OCI-LY1 (cell line): Measurements from ENCODE around the gene MOB1B.
"Not testable (repeated sequence)": the region's sequence is repeated elsewhere in the genome, so short reads cannot be mapped to it uniquely, and the experiment has no call there.

Source experiments
- H2AFZ ChIP-seq: fragments of 200-600 bp; sonication (generic), shearing (Covaris generic); 2 replicates; pipeline ENCODE4 v1.6.0; 2014; ENCODE audit warnings: antibody characterized with exemption, mild to moderate bottlenecking, low read length
- H3F3A ChIP-seq: fragments of 200-600 bp; sonication (generic), shearing (Covaris generic); 2 replicates; pipeline ENCODE4 v1.6.0; 2014; ENCODE audit warnings: mild to moderate bottlenecking, antibody characterized with exemption, low read length, moderate library complexity; ENCODE audit not compliant: insufficient read depth
- H3K27ac ChIP-seq: fragments of 200-600 bp; sonication (generic); 2 replicates; pipeline ENCODE4 v1.5.1; 2014; ENCODE audit warnings: low read length, mixed run types, mild to moderate bottlenecking, low read depth; ENCODE audit not compliant: poor library complexity, severe bottlenecking
- H3K27me3 ChIP-seq: fragments of 200-600 bp; sonication (generic); 2 replicates; pipeline ENCODE4 v1.6.0; 2014; ENCODE audit warnings: antibody characterized with exemption, mild to moderate bottlenecking, low read length, moderate library complexity; ENCODE audit not compliant: insufficient read depth
- H3K36me3 ChIP-seq: fragments of 200-600 bp; sonication (generic); 2 replicates; pipeline ENCODE4 v1.6.1; 2014; ENCODE audit warnings: mild to moderate bottlenecking, antibody characterized with exemption, low read length, moderate library complexity, mixed read lengths; ENCODE audit not compliant: insufficient read depth
- H3K4me1 ChIP-seq: fragments of 200-600 bp; sonication (generic); 2 replicates; pipeline ENCODE4 v1.5.1; 2014; ENCODE audit warnings: mild to moderate bottlenecking, low read length, moderate library complexity; ENCODE audit not compliant: insufficient read depth, severe bottlenecking
- H3K4me2 ChIP-seq: fragments of 200-600 bp; sonication (generic), shearing (Covaris generic); 2 replicates; pipeline ENCODE4 v1.6.1; 2014; ENCODE audit warnings: low read length
- H3K4me3 ChIP-seq: fragments of 200-600 bp; sonication (generic); 2 replicates; pipeline ENCODE4 v1.5.1; 2014; ENCODE audit warnings: low read length, low read depth, mild to moderate bottlenecking, mixed read lengths; ENCODE audit not compliant: poor library complexity, severe bottlenecking
- H3K79me2 ChIP-seq: fragments of 200-600 bp; shearing (Covaris generic); 2 replicates; pipeline ENCODE4 v1.6.1; 2016; ENCODE audit warnings: mixed run types, low read length, mixed read lengths; ENCODE audit not compliant: insufficient read depth
- H3K9ac ChIP-seq: fragments of 200-600 bp; sonication (generic), shearing (Covaris generic); 2 replicates; pipeline ENCODE4 v1.6.1; 2014; ENCODE audit warnings: mild to moderate bottlenecking, low read length, mixed read lengths
- H3K9me2 ChIP-seq: fragments of 200-600 bp; sonication (generic), shearing (Covaris generic); 2 replicates; pipeline ENCODE4 v1.6.1; 2014; ENCODE audit warnings: low read depth, mild to moderate bottlenecking, low read length, mixed read lengths
- H3K9me3 ChIP-seq: fragments of 200-600 bp; shearing (Covaris generic); 2 replicates; pipeline ENCODE4 v1.6.1; 2014; ENCODE audit warnings: low read length, mixed read lengths
- H4K20me1 ChIP-seq: fragments of 200-600 bp; sonication (generic), shearing (Covaris generic); 2 replicates; pipeline ENCODE4 v1.6.0; 2016; ENCODE audit warnings: mild to moderate bottlenecking, low read length; ENCODE audit not compliant: insufficient read depth
- CTCF ChIP-seq: fragments of 200-600 bp; sonication (generic), shearing (Covaris generic); IDR thresholded peaks from 2 replicates; pipeline ENCODE4 v1.5.1; 2017; ENCODE audit warnings: mild to moderate bottlenecking, antibody characterized with exemption, low read length, moderate library complexity, mixed read lengths
- EZH2 ChIP-seq: fragments of 200-600 bp; sonication (generic), shearing (Covaris generic); IDR thresholded peaks from 2 replicates; pipeline ENCODE4 v1.8.0; 2017; ENCODE audit warnings: borderline replicate concordance, mixed run types, mild to moderate bottlenecking, antibody characterized with exemption, low read length, moderate library complexity, mixed read lengths

The MOB1B gene

GRCh38 chr4:70997546-70997945, 95.4 kb downstream of the MOB1B start:
- H3K9ac ChIP-seq = peak overlapping the region; percentile 94; the same call in 1 of the 2 replicates
- no peaks in the 10 kb centered on the region for H4K20me1 ChIP-seq
- H3K36me3 ChIP-seq = peaks cover 83% of the 10 kb centered on the region
- no peaks in the 10 kb centered on the region for H3K9me3 ChIP-seq
- no peaks in the 10 kb centered on the region for H3K27me3 ChIP-seq
- H3K4me1 ChIP-seq = peaks cover 43% of the 10 kb centered on the region
- H3K79me2 ChIP-seq = peaks cover 85% of the 10 kb centered on the region
- TF ChIP-seq CTCF (no peak), EZH2 (no peak)
- H3K9me2 ChIP-seq = no peaks in the 10 kb centered on the region
- peak overlapping the region; percentile 73 for H3K4me2 ChIP-seq
- H2AFZ ChIP-seq = no peak overlapping the region
- H3K4me3 ChIP-seq = peak overlapping the region; percentile 92
- H3K27ac ChIP-seq = peak overlapping the region; percentile 90
- H3F3A ChIP-seq = no peaks in the 10 kb centered on the region

GRCh38 chr4:70999639-71000038, 97.5 kb downstream of the MOB1B start:
- H2AFZ ChIP-seq, H3K27me3 ChIP-seq, H3K4me2 ChIP-seq, H4K20me1 ChIP-seq, H3K4me3 ChIP-seq, H3K9me3 ChIP-seq, H3K9me2 ChIP-seq, H3F3A ChIP-seq, H3K9ac ChIP-seq, H3K27ac ChIP-seq: not testable (repeated sequence)
- peaks cover 58% of the 10 kb centered on the region for H3K4me1 ChIP-seq
- peaks cover 93% of the 10 kb centered on the region for H3K79me2 ChIP-seq
- peaks cover 76% of the 10 kb centered on the region for H3K36me3 ChIP-seq

- H3K9me3 ChIP-seq, H3K27me3 ChIP-seq, H4K20me1 ChIP-seq, H3K4me3 ChIP-seq, H2AFZ ChIP-seq, H3F3A ChIP-seq, H3K9me2 ChIP-seq, H3K9ac ChIP-seq, H3K27ac ChIP-seq: not testable (repeated sequence)
- peaks cover 87% of the 10 kb centered on the region for H3K79me2 ChIP-seq
- H3K36me3 ChIP-seq = peaks cover 65% of the 10 kb centered on the region
- 0 out of 2 replicates have a peak overlapping the region, but pooled peaks have one; percentile 2 for H3K4me2 ChIP-seq
- H3K4me1 ChIP-seq = peaks cover 61% of the 10 kb centered on the region
Measured at GRCh38 chr4:71001363-71001762, 99.2 kb downstream of the MOB1B start.

GRCh38 chr4:71004281-71004851, 102.2 kb downstream of the MOB1B start:
- H3K36me3 ChIP-seq = peaks cover 66% of the 10 kb centered on the region
- no peak for TF ChIP-seq EZH2
- peak; percentile 15; the same call in 1 of the 2 replicates for TF ChIP-seq CTCF
- no peaks in the 10 kb centered on the region for H3F3A ChIP-seq
- H3K9me3 ChIP-seq = no peaks in the 10 kb centered on the region
- H3K27me3 ChIP-seq = no peaks in the 10 kb centered on the region
- peaks cover 77% of the 10 kb centered on the region for H3K4me1 ChIP-seq
- H3K9me2 ChIP-seq = no peaks in the 10 kb centered on the region
- peak overlapping the region; percentile 81 for H3K27ac ChIP-seq
- H2AFZ ChIP-seq = no peak overlapping the region
- H3K9ac ChIP-seq = peak overlapping the region; percentile 35; the same call in 1 of the 2 replicates
- H3K4me3 ChIP-seq = peak overlapping the region; percentile 35
- no peaks in the 10 kb centered on the region for H4K20me1 ChIP-seq
- H3K79me2 ChIP-seq = peaks cover 87% of the 10 kb centered on the region
- peak overlapping the region; percentile 69 for H3K4me2 ChIP-seq

GRCh38 chr4:71005025-71005424, 102.9 kb downstream of the MOB1B start:
- Histone ChIP-seq H3K79me2 (peaks cover 87% of the 10 kb centered on the region), H3K4me1 (peaks cover 83% of the 10 kb centered on the region), H3K9ac (peak overlapping the region; percentile 35; the same call in 1 of the 2 replicates), H3K36me3 (peaks cover 65% of the 10 kb centered on the region), H3K27ac (peak overlapping the region; percentile 81), H3K4me2 (peak overlapping the region; percentile 69), H3K4me3 (peak overlapping the region; percentile 35)
- not testable (repeated sequence) for H3F3A ChIP-seq, H3K9me3 ChIP-seq, H3K27me3 ChIP-seq, H2AFZ ChIP-seq, H4K20me1 ChIP-seq, H3K9me2 ChIP-seq
